Hippocampal formation (tissue), 2 donors: Measurements from ENCODE around the gene CD37.
"Not testable (repeated sequence)": the region's sequence is repeated elsewhere in the genome, so short reads cannot be mapped to it uniquely, and the experiment has no call there.

Source experiments
- DNase-seq, 2 donors: peaks; one replicate each; lab custom pipeline; 2025; lab: John Stamatoyannopoulos, UW

The CD37 gene, protein sequence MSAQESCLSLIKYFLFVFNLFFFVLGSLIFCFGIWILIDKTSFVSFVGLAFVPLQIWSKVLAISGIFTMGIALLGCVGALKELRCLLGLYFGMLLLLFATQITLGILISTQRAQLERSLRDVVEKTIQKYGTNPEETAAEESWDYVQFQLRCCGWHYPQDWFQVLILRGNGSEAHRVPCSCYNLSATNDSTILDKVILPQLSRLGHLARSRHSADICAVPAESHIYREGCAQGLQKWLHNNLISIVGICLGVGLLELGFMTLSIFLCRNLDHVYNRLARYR

DNA sequence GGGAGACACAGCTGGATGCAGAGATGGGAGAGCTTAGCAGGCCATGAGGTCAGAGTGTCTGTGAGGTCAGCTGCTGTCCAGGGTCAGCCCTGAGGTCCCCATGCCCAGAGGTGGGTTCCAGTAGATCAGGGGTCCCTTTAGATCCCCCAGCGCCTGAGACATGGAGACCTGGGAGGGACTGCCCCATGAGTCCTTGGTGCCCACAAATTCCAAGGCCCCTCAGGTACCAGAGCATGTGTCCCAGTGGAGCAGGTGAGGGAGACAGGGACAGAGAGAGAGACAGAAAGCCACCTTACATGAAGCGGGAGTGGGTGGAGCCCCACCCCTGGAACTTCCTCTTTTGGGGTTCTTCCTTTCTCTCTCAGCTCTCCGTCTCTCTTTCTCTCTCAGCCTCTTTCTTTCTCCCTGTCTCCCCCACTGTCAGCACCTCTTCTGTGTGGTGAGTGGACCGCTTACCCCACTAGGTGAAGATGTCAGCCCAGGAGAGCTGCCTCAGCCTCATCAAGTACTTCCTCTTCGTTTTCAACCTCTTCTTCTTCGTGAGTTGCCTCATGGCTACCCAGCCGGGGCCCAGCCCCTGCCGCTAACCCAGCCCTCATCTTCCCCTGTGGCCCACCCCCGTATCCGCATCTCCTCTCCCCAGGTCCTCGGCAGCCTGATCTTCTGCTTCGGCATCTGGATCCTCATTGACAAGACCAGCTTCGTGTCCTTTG, at the start of gene CD37:
TSS of gene CD37 (plus strand) at position 336 of the 713 bp plus-strand sequence. CDS start at position 471, 135 bp downstream.
- no peak for DNase-seq

DNA sequence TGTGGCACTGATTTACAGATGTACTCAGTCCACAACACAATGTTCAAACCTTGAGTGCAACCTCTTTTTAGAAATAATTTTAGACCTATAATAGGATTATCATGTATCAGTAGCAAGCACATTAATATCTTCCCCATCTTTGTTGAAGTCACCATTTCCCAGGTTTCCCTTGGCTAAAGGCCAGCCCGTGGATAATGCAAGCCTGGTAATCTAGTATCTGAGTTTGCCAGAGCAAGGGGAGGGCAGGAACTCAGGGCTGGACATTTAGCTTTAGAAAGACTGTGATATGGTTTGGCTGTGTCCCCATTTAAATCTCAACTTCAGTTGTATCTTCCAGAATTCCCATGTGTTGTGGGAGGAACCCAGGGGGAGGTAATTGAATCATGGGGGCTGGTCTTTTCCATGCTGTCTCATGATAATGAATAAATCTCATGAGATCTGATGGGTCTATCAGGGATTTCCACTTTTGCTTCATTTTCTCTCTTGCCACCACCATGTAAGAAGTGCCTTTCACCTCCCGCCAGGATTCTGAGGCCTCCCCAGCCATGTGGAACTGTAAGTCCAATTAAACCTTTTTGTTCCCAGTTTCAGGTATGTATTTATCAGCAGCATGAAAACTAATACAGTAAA, 48.0 kb upstream of the CD37 start:
- DNase-seq: no peak

- DNase-seq: not testable (repeated sequence)
Observed at GRCh38 chr19:49288205-49288604, 47.0 kb upstream of the CD37 start.

- not testable (repeated sequence) for DNase-seq
Observed at GRCh38 chr19:49289286-49289685, 45.9 kb upstream of the CD37 start.

- DNase-seq: no peak
Observed at GRCh38 chr19:49290517-49290916, 44.7 kb upstream of the CD37 start.

GRCh38 chr19:49294401-49294800, 40.8 kb upstream of the CD37 start:
- DNase-seq: no peak

- DNase-seq: no peak
Observed at GRCh38 chr19:49295208-49295880, 39.9 kb upstream of the CD37 start.

DNA sequence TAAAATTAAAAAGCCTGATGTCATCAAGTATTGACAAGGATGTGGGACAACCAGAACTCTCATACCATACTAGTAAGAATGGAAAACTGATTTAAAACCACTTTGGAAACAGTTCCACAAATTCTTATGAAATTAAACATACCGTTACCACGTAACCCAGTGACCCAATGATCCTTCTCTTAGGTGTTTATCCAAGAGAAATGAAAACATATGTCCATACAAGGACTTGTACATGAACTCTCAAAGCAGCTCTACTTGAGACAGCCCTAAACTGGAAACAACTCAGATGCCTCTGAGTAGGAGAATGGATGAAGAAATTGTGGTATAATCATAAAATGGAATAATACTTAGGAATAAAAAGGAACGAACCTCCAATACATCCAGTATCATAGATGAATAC, 37.8 kb upstream of the CD37 start:
- DNase-seq: no peak

- not testable (repeated sequence) for DNase-seq
Observed at GRCh38 chr19:49298653-49299052, 36.6 kb upstream of the CD37 start.

- peak in 1 of 2 donors; percentile 27 for DNase-seq
Observed at GRCh38 chr19:49301165-49301865, 33.9 kb upstream of the CD37 start.

DNA sequence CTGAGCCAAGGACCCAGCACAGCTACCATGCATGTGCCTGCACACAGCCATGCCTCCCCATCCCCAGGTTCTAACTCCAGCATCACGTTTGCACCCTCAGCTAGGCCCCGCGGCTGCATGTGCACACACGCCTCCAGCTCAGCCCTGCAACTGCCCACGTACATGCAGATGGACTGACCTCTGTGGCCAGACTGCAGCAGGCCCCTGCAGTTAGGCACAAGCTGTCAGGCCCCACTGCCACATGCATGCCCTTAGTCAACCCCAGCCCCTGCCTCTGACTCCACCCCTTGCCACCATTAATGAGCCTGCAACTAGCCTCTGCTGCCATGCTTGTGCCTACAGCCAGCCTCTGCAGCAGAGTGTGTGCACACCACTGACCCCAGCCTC, 33.3 kb upstream of the CD37 start:
- no peak for DNase-seq

DNA sequence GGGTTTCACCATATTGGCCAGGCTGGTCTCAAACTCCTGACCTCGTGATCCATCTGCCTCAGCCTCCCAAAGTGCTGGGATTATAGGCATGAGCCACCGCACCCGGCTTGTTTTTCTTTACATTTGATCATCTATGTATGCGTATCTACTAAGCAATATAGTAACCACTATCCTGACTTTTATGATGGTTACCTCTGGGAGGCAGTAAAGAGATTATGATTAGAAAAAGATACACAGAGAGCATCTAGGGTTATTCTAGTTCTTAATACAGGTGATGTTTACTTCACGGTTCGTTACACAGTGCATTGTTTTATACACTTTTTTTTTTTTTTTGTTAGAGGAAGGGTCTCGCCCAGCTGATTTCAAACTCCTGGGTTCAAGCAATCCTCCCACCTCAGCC, 28.5 kb upstream of the CD37 start:
- not testable (repeated sequence) for DNase-seq

DNA sequence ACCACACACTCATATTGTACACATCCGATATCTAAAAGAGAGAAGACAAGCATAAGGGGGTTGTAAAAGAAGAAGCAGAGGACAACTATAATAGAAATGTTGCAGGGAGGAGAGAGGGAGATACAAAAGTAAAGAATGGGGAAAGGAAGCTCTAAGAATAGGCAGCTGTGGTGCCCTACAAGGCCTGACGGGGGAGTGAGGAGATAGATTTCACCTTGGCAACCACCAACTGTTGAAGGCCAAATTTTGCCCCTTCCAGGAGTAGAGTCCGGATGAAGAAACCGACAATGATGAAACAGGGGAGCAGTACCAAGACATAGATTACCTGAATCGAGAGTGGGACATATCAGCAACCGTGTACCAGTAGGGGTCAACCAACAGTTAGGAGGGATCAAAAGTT, 26.1 kb upstream of the CD37 start:
- DNase-seq: no peak

GRCh38 chr19:49315111-49315510, 20.1 kb upstream of the CD37 start:
- no peak for DNase-seq

GRCh38 chr19:49316284-49316683, 18.9 kb upstream of the CD37 start:
- no peak for DNase-seq

DNA sequence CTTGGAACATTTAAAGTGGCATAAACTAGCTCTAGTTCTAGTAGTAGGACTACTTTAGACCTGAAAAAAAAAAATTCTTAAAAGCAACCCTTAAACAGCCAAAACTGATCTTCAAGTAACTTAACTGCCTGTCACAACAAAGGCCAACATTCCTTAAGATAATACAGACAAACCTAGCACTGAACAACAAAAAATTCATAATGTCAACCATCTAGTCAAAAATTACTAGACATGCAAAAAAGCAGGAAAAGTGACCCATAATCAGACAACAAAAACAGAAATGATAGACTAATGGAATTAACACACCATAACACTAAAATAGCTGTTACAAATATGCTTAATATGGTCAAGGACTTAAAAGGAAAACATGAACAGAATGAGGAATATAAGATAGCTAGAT, 16.9 kb upstream of the CD37 start:
- no peak for DNase-seq

DNA sequence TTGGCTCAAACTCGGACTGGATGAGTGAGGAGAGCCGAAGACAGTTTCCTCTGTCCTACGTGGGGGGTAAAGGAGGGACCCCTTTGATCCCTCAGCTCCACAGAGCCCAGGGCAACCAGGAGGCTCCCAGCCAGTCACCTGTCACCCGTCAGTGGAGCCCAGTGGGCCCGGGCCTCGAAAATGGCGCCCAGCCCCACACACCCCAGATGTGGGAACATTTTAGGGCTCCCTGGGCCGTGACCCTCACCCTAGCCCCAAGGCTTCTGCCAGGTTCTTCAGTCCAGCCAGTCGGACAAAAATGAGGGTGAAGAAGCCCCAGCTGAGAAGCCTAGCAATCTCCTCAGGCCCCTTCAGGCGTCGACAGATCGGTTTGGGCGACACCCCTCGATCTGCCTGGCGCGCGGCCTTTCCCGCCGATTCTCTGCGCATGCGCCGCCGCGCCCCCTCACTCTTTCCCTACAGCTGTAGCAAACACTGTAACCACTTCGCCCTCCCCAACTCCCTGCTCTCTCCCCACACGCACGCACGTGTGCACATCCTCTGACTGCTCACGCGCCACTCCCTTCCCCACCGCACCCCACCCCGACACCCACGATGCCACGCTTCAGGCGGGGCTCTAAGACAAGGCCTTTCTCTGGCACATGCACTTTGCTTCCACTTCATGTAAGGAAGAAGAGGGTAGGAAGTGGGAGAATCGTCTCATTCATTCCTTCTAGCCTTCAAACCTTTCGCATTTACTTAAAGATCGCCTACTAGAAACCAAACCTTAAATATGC, 10.2 kb upstream of the CD37 start, which contains the start of gene SLC6A16:
TSS of gene SLC6A16 (minus strand) at position 391 of the 776 bp plus-strand sequence. CDS start 13,844 bp downstream, outside the sequence.
- no peak for DNase-seq

DNA sequence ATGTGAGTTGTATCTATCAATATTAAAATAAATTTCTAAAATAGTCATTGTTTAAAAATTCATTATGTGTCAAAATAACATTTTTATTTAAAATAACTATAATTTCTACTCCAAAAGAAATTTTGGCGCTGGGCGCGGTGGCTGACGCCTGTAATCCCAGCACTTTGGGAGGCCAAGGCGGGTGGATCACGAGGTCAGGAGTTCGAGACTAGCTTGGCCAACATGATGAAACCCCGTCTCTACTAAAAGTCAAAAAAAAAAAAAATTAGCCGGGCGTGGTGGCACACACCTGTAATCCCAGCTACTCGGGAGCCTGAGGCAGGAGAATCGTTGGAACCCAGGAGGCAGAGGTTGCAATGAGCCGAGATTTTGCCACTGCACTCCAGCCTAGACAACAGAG, 9.4 kb upstream of the CD37 start:
- not testable (repeated sequence) for DNase-seq

- no peak for DNase-seq
Observed at GRCh38 chr19:49326165-49326704, 9.0 kb upstream of the CD37 start.

DNA sequence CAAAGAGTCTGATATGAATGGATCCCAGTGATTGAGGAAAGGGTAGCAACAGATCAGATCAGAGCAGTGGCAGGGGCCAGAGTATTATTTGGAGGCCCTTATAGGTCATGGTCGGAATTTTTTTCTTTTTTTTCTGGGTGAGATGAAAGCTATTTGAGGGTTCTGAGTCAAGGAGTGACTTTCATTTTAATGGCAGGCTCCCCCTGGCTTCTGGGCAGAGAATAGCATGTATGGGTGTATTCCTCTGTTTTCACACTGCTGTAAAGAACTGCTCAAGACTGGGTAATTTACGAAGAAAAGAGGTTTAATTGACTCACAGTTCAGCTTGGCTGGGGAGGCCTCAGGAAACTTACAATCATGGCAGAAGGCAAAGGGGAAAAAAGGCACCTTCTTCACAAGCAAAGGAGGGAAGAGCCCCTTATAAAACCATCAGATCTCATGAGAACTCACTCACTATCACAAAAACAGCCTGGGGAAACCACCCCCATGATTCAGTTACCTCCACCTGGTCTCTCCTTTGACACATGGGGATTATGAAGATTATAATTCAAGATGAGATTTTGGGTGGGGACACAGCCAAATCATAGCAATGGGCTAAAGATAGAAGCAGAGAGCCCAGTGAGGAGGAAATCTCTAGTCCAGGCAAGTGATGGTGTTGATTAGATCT, 7.2 kb upstream of the CD37 start:
- DNase-seq: no peak
